Psoas muscle (tissue), 8 donors: ENCODE results near the gene ST8SIA3. TPM values are rescaled to one million over a fixed set of nuclear protein-coding genes. Genes with fewer than 3 reads are reported as not detected.

Source experiments
- ATAC-seq, 4 donors: fragments of 200-7000 bp; cut with Tn5 transposase; one replicate each; pipeline ENCODE4 v1.9.1; 2020; ENCODE audit warnings: moderate library complexity in 3 of 4, mild to moderate bottlenecking in 2 of 4
- DNase-seq, 2 donors: peaks; one replicate each; pipeline ENCODE4 v3.0.0-alpha.2; 2020
- H3K27ac ChIP-seq: fragments of 200-600 bp; one replicate; pipeline ENCODE4 v1.8.0; 2022
- H3K27me3 ChIP-seq, 3 donors: fragments of 200-600 bp in 1 of 3; one replicate each; pipeline versions ENCODE4 v1.6.1 to v1.8.0; 2013 to 2022; ENCODE audit warnings: low read length in 2 of 3, mild to moderate bottlenecking in 2 of 3, moderate library complexity in 1 of 3; ENCODE audit not compliant: insufficient read depth in 3 of 3
- H3K36me3 ChIP-seq, 2 donors: fragments of 200-600 bp in 1 of 2; one replicate each; pipeline versions ENCODE4 v1.6.1 to v1.8.0; 2013 to 2022; ENCODE audit warnings: low read depth in 1 of 2, mild to moderate bottlenecking in 1 of 2, moderate library complexity in 1 of 2; ENCODE audit not compliant: insufficient read depth in 1 of 2
- H3K4me1 ChIP-seq: fragments of 200-600 bp; one replicate; pipeline ENCODE4 v1.8.0; 2022
- H3K4me3 ChIP-seq: fragments of 200-600 bp; one replicate; pipeline ENCODE4 v1.8.0; 2022; ENCODE audit warnings: mild to moderate bottlenecking
- H3K9me3 ChIP-seq: fragments of 200-600 bp; one replicate; pipeline ENCODE4 v1.8.0; 2022
- CTCF ChIP-seq: fragments of 200-600 bp; IDR thresholded peaks from one replicate; pipeline ENCODE4 v1.8.0; 2022; ENCODE audit warnings: antibody characterized with exemption
- WGBS, 3 donors: extraction: QIAGEN DNeasy Blood & Tissue Kit; methylation state at CpG; one replicate each; pipeline versions ENCODE4 v1.1.6 to v1.1.7; 2013; 5-methylcytosine and 5-hydroxymethylcytosine counted together
- intact Hi-C, 2 donors: fragments of 100-400 bp; cut with DNase I; formaldehyde crosslinking; loops; one replicate each; pipeline versions ENCODE4 v1.11.0 to v1.14.2; 2022
- polyA plus RNA-seq, 3 donors: library from polyadenylated mRNA; stranded (reverse); fragments of 200-250 nt; gene quantifications; one replicate each; pipeline ENCODE4 v1.2.3, GENCODE V29; 2013
- total RNA-seq, 4 donors: library from RNA; stranded (reverse); fragmentation: NEBNext Ultra II Directional in 2 of 4; extraction: Animal tissue kit (Norgen Biotek cat#: 25700) in 2 of 4; gene quantifications; one replicate each; pipeline versions ENCODE4 v1.2.1 to v1.2.4, GENCODE V29; 2021 to 2023
- donor health status: healthy with polysubstance abuse.
- donor health status: DM: no; HTN: no; CAD: no; lungs with moderate emphysema.
- donor health status: Bipolar disorder and iron deficiency.
- donor health status: healthy.
- donor health status: DM: yes; HTN: yes; CAD: no.
- donor health status: DM: no; HTN: no; CAD: no.
- donor health status: DM: no; HTN: no; CAD: no.
- donor health status: DM: yes; HTN: yes; CAD: no.

The ST8SIA3 gene
- total and polyA plus RNA-seq, 7 donors = 0.02 to 0.09 TPM; not detected in 5

- no peak for ATAC-seq
- H3K27me3 ChIP-seq = peaks cover 0 to 4% (median 1%) of the 10 kb centered on the region in 3 donors
- no peak overlapping the region for H3K27ac ChIP-seq
- DNase-seq = no peak
- 93 to 100% (median 94%) methylated on average over 2 of the region's 2 CpGs for WGBS, 3 donors
- H3K4me3 ChIP-seq = no peak overlapping the region
- no peaks in the 10 kb centered on the region for H3K36me3 ChIP-seq
- intact Hi-C loops = no loop called here
- peaks cover 2% of the 10 kb centered on the region for H3K4me1 ChIP-seq
- no peak for TF ChIP-seq CTCF
- no peaks in the 10 kb centered on the region for H3K9me3 ChIP-seq
These were observed 20.6 kb upstream of the ST8SIA3 start for GRCh38 chr18:57331718-57332117.

GRCh38 chr18:57333940-57334339 is 18.4 kb upstream of the ST8SIA3 start:
- ATAC-seq (peak in 3 of 4 donors; percentile 77 to 86 (median 84)), DNase-seq (peak in 1 of 2 donors; percentile 76)
- H3K36me3 ChIP-seq = no peaks in the 10 kb centered on the region
- intact Hi-C loops = no loop called here
- H3K4me1 ChIP-seq = peaks cover 2% of the 10 kb centered on the region
- H3K27me3 ChIP-seq = peaks cover 0 to 5% (median 0%) of the 10 kb centered on the region in 3 donors
- no peaks in the 10 kb centered on the region for H3K9me3 ChIP-seq
- H3K4me3 ChIP-seq = no peak overlapping the region
- no peak for TF ChIP-seq CTCF
- 20 to 34% (median 24%) methylated on average over 5 of the region's 5 CpGs for WGBS, 3 donors
- no peak overlapping the region for H3K27ac ChIP-seq

- DNase-seq (no peak), ATAC-seq (no peak)
- Histone ChIP-seq H3K36me3 (no peaks in the 10 kb centered on the region), H3K9me3 (no peaks in the 10 kb centered on the region), H3K27ac (no peak overlapping the region), H3K27me3 (peaks cover 0 to 5% (median 0%) of the 10 kb centered on the region in 3 donors), H3K4me1 (peaks cover 2% of the 10 kb centered on the region), H3K4me3 (no peak overlapping the region)
- no peak for TF ChIP-seq CTCF
- WGBS, 3 donors = 59 to 62% (median 61%) methylated on average over 6 of the region's 6 CpGs
- intact Hi-C loops = no loop called here
These were observed 18.0 kb upstream of the ST8SIA3 start for GRCh38 chr18:57334383-57334782.

DNA sequence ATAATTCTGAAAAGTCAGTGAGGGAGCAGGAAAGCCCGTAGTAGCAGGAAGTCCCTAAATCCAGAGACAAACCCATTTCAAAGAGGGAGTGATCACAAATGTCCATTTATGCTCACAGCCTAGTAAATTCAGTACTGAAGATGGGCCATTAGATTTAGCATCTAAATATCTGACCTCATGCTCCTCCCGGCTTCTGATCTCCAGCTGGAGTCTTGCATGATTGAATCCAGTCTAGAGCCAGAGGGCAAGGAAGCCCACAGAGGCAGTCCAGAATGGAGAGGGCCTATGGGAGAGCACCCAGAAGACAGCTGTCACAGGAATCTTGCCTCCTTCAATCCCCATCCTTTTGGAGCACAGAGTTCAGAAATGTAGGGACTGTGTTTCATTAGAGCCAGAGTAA is 16.0 kb upstream of the ST8SIA3 start:
- intact Hi-C loops = no loop called here
- Histone ChIP-seq H3K27ac (no peak overlapping the region), H3K36me3 (no peaks in the 10 kb centered on the region), H3K27me3 (peaks cover 0 to 7% (median 0%) of the 10 kb centered on the region in 3 donors), H3K9me3 (no peaks in the 10 kb centered on the region), H3K4me1 (peaks cover 2% of the 10 kb centered on the region), H3K4me3 (no peak overlapping the region)
- ATAC-seq (no peak), DNase-seq (no peak)
- no peak for TF ChIP-seq CTCF
- WGBS, 3 donors = 63 to 78% (median 76%) methylated on average over 2 of the region's 2 CpGs

DNA sequence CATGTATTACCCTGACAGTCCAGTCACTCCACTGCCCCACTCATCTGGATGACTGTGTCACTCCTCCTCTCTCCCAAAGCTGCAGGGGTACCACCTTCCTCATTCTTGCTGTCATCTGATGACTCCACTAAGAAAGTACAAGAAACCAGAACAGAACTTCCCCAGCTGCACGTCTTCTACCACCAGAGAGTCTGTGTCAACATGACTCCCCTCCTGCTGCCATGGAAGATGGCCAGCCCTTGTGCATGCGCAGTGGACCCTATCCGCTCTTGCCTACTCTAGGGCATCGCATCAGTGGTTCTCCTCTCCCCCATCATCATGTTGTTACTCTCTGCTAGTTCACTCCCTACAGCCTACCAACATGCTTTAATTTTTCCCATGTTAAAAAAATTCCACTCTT is 14.5 kb upstream of the ST8SIA3 start:
- intact Hi-C loops = no loop called here

More for the DNA sequence above, 14.5 kb upstream of the ST8SIA3 start:
- H3K4me3 ChIP-seq = no peak overlapping the region
- no peak for TF ChIP-seq CTCF
- 82 to 89% (median 88%) methylated on average over 4 of the region's 4 CpGs for WGBS, 3 donors
- no peaks in the 10 kb centered on the region for H3K36me3 ChIP-seq
- ATAC-seq = no peak
- H3K27ac ChIP-seq = no peak overlapping the region
- H3K9me3 ChIP-seq = no peaks in the 10 kb centered on the region
- peaks cover 2% of the 10 kb centered on the region for H3K4me1 ChIP-seq
- peaks cover 0 to 7% (median 5%) of the 10 kb centered on the region in 3 donors for H3K27me3 ChIP-seq
- DNase-seq = no peak
